ENCODE measurements around the gene MAP1LC3B2. TPM values are rescaled to one million over a fixed set of nuclear protein-coding genes. Genes with fewer than 3 reads are reported as not detected.

The MAP1LC3B2 gene
- total and polyA plus RNA-seq, 10 of the 15 experiments (the other 5 are each of a cell fraction or from before 2014, with no cell fraction given) = 0.23 to 2.7 (median 0.72) TPM; not detected in 3

DNA sequence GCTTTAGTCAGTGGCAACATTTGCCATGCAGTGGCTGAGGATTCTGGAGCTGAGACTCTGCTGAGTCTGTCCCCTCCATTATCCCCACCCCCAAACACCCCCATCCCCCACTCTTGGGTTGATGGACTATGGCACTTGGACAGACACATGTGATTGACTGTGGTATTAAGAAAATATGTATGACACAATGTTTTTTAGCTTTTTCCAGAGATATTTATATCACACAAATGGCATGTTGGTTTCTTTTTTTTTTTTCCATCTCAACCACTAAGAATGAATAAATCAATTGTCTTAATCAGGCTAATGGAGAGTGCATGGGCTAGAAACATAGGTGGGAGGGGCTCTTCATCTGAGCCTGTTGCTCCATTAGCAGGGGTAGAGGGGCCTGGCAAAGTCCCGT lies 30.7 kb upstream of the MAP1LC3B2 start:
- TF ChIP-seq GATAD2B (conservative IDR thresholded peaks at IDR 0.05; ENCODE audit: low read depth) = no peak
- TF ChIP-seq EED (IDR thresholded peaks at IDR 0.05; ENCODE audit: low read depth) = no peak
- TF ChIP-seq SPI1 (IDR thresholded peaks at IDR 0.05; ENCODE audit: borderline replicate concordance, insufficient read depth, low read depth, low read length) = no peak
- TF ChIP-seq, protein P1, sequence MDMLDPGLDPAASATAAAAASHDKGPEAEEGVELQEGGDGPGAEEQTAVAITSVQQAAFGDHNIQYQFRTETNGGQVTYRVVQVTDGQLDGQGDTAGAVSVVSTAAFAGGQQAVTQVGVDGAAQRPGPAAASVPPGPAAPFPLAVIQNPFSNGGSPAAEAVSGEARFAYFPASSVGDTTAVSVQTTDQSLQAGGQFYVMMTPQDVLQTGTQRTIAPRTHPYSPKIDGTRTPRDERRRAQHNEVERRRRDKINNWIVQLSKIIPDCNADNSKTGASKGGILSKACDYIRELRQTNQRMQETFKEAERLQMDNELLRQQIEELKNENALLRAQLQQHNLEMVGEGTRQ (IDR thresholded peaks at IDR 0.05; ENCODE audit: borderline replicate concordance, low read depth, low read length) = no peak
- TF ChIP-seq, protein P2, sequence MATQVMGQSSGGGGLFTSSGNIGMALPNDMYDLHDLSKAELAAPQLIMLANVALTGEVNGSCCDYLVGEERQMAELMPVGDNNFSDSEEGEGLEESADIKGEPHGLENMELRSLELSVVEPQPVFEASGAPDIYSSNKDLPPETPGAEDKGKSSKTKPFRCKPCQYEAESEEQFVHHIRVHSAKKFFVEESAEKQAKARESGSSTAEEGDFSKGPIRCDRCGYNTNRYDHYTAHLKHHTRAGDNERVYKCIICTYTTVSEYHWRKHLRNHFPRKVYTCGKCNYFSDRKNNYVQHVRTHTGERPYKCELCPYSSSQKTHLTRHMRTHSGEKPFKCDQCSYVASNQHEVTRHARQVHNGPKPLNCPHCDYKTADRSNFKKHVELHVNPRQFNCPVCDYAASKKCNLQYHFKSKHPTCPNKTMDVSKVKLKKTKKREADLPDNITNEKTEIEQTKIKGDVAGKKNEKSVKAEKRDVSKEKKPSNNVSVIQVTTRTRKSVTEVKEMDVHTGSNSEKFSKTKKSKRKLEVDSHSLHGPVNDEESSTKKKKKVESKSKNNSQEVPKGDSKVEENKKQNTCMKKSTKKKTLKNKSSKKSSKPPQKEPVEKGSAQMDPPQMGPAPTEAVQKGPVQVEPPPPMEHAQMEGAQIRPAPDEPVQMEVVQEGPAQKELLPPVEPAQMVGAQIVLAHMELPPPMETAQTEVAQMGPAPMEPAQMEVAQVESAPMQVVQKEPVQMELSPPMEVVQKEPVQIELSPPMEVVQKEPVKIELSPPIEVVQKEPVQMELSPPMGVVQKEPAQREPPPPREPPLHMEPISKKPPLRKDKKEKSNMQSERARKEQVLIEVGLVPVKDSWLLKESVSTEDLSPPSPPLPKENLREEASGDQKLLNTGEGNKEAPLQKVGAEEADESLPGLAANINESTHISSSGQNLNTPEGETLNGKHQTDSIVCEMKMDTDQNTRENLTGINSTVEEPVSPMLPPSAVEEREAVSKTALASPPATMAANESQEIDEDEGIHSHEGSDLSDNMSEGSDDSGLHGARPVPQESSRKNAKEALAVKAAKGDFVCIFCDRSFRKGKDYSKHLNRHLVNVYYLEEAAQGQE (IDR thresholded peaks at IDR 0.05; ENCODE audit: low read depth, low read length) = no peak
- Histone ChIP-seq H3K27me3 (replicated peaks in 1 of 2; ENCODE audit: control insufficient read depth in 2 of 2, insufficient read depth in 2 of 2, low read length in 1 of 2) (no peaks in the 10 kb centered on the region; a peak in 1 of 4 replicates), H3K4me2 (ENCODE audit: control insufficient read depth, insufficient read depth) (no peak overlapping the region), H3K27ac (ENCODE audit: control insufficient read depth, insufficient read depth) (no peak overlapping the region), H3K4me3 (no peak overlapping the region), H4K20me1 (ENCODE audit: control insufficient read depth, insufficient read depth) (no peaks in the 10 kb centered on the region), H3K36me3 (ENCODE audit: control insufficient read depth in 2 of 2, insufficient read depth in 2 of 2, low read length in 1 of 2) (no peaks in the 10 kb centered on the region), H3K79me2 (ENCODE audit: control insufficient read depth, insufficient read depth, low read length) (no peaks in the 10 kb centered on the region), H3K9ac (ENCODE audit: control insufficient read depth, insufficient read depth, low read length) (no peak overlapping the region), H3K4me1 (ENCODE audit: control insufficient read depth, insufficient read depth, low read length) (no peaks in the 10 kb centered on the region), H3K9me3 (replicated peaks; ENCODE audit: control insufficient read depth, insufficient read depth, low read length) (no peaks in the 10 kb centered on the region; the same call in 2 of the 3 replicates), H2AFZ (ENCODE audit: control insufficient read depth, low read depth, low read length) (no peak overlapping the region)
- SMC1A ChIA-PET (ENCODE audit: uncharacterized antibody, unreplicated experiment) = no interaction called here
- RAD21 ChIA-PET (ENCODE audit: unreplicated experiment) = no interaction called here
- DNase-seq (ENCODE audit: low read depth, low spot score) (no peak), ATAC-seq (no peak), FAIRE-seq (no peak)
- intact Hi-C loops (cut with micrococcal nuclease; ENCODE audit: unreplicated experiment) = no loop called here
- CTCF ChIA-PET = interaction anchor here (0.7 kb wide), 1 partner anchor 11 kb away, joined by 3 read pairs; no protein-coding TSS in a partner anchor
- no TSS peak for BruUV-seq (replicated peaks)
- in situ Hi-C loops (cut with MboI) = no loop called here
- POLR2A ChIA-PET = no interaction called here
- 100% methylated on average over 1 of the region's 1 CpG for WGBS (ENCODE audit: insufficient coverage, insufficient replicate concordance, low lambda C conversion rate, missing lambda C conversion rate)
